IMR-90 (cell line): ENCODE data around the gene LRRC9. TPM values are rescaled to one million over a fixed set of nuclear protein-coding genes. Genes with fewer than 3 reads are reported as not detected.

Source experiments
- ATAC-seq: fragments of 200-7000 bp; cut with Tn5 transposase; 2 replicates; pipeline ENCODE4 v1.9.1; 2020; ENCODE audit warnings: low read depth, mild to moderate bottlenecking, moderate library complexity
- BruUV-seq: library from RNA; stranded (reverse); fragments of 400-500 nt; replicated peaks from 2 replicates; lab custom pipeline; 2021; lab: Mats Ljungman, UMichigan
- CTCF ChIA-PET: fragments of 300-600 bp; formaldehyde crosslinking; extraction: SDS; loops from one replicate; lab custom pipeline; 2021; ENCODE audit warnings: antibody characterized with exemption; lab: Yijun Ruan, JAX
- POLR2A ChIA-PET: fragments of 300-600 bp; sonication (Branson Sonifier 250); formaldehyde crosslinking; loops from one replicate; lab custom pipeline; 2022; ENCODE audit warnings: antibody characterized with exemption; ENCODE audit not compliant: unreplicated experiment; lab: Charles Lee
- DNase-seq: peaks from one replicate; pipeline ENCODE4 v3.0.0; 2013
- H2AFZ ChIP-seq: replicated peaks from 2 replicates; pipeline ENCODE3; 2013; ENCODE audit warnings: low read length, mild to moderate bottlenecking; ENCODE audit not compliant: poor library complexity
- H2AK5ac ChIP-seq: 2 replicates; pipeline ENCODE4 v1.6.1; 2013; ENCODE audit warnings: low read depth, low read length, inconsistent platforms
- H2AK9ac ChIP-seq: replicated peaks from 2 replicates; pipeline ENCODE3; 2013; ENCODE audit warnings: mild to moderate bottlenecking, low read depth, low read length, moderate library complexity; ENCODE audit not compliant: poor library complexity
- H2BK120ac ChIP-seq: 2 replicates; pipeline ENCODE4 v1.6.1; 2013; ENCODE audit warnings: low read depth, low read length, inconsistent platforms
- H2BK15ac ChIP-seq: 3 replicates; pipeline ENCODE4 v1.6.1; 2013; ENCODE audit warnings: low read depth, low read length, inconsistent platforms
- H2BK20ac ChIP-seq: 2 replicates; pipeline ENCODE4 v1.6.1; 2013; ENCODE audit warnings: low read depth, mild to moderate bottlenecking, inconsistent platforms, low read length, moderate library complexity
- H2BK5ac ChIP-seq: 2 replicates; pipeline ENCODE4 v1.6.1; 2013; ENCODE audit warnings: mild to moderate bottlenecking, low read depth, low read length, inconsistent platforms; ENCODE audit not compliant: poor library complexity, severe bottlenecking
- H3K14ac ChIP-seq: replicated peaks from 2 replicates; pipeline ENCODE4 v1.6.1; 2013; ENCODE audit warnings: low read depth, low read length, inconsistent platforms
- H3K18ac ChIP-seq: 2 replicates; pipeline ENCODE4 v1.6.1; 2013; ENCODE audit warnings: low read depth, low read length, control low read depth
- H3K23ac ChIP-seq: 2 replicates; pipeline ENCODE4 v1.6.1; 2013; ENCODE audit warnings: low read depth, low read length, inconsistent platforms
- H3K27ac ChIP-seq: 2 replicates; pipeline ENCODE4 v1.5.1; 2013; ENCODE audit warnings: mild to moderate bottlenecking, control low read depth, low read length; ENCODE audit not compliant: insufficient read depth
- H3K27me3 ChIP-seq: 2 replicates; pipeline ENCODE4 v1.6.1; 2013; ENCODE audit warnings: low read length; ENCODE audit not compliant: control insufficient read depth, insufficient read depth
- H3K36me3 ChIP-seq: 2 replicates; pipeline ENCODE4 v1.6.1; 2013; ENCODE audit warnings: low read length, mixed read lengths; ENCODE audit not compliant: control insufficient read depth, insufficient read depth
- H3K4ac ChIP-seq: 2 replicates; pipeline ENCODE4 v1.6.1; 2013; ENCODE audit warnings: low read depth, low read length, inconsistent platforms
- H3K4me1 ChIP-seq: 2 replicates; pipeline ENCODE4 v1.6.1; 2013; ENCODE audit warnings: low read length, mixed read lengths; ENCODE audit not compliant: control insufficient read depth, insufficient read depth
- H3K4me2 ChIP-seq: 2 replicates; pipeline ENCODE4 v1.6.1; 2013; ENCODE audit warnings: low read depth, mild to moderate bottlenecking, control low read depth, low read length, moderate library complexity
- H3K4me3 ChIP-seq: 2 replicates; pipeline ENCODE4 v1.5.1; 2013; ENCODE audit warnings: low read depth, mild to moderate bottlenecking, control low read depth, low read length, moderate library complexity; ENCODE audit not compliant: insufficient read depth
- H3K56ac ChIP-seq: 2 replicates; pipeline ENCODE4 v1.6.1; 2013; ENCODE audit warnings: low read length, inconsistent platforms; ENCODE audit not compliant: insufficient read depth; ENCODE audit errors: extremely low read depth
- H3K79me1 ChIP-seq, 2 experiments: 2 replicates each; pipeline ENCODE4 v1.6.1; 2013; ENCODE audit warnings: low read length in 2 of 2, inconsistent platforms in 1 of 2, low read depth in 1 of 2
- H3K9ac ChIP-seq: 2 replicates; pipeline ENCODE4 v1.6.1; 2013; ENCODE audit warnings: low read depth, low read length, control low read depth
- H3K9me1 ChIP-seq: 2 replicates; pipeline ENCODE4 v1.6.1; 2013; ENCODE audit warnings: low read length, inconsistent platforms; ENCODE audit not compliant: insufficient read depth
- H3K9me3 ChIP-seq: 2 replicates; pipeline ENCODE4 v1.6.1; 2013; ENCODE audit warnings: low read length; ENCODE audit not compliant: control insufficient read depth, insufficient read depth
- H4K20me1 ChIP-seq: 2 replicates; pipeline ENCODE4 v1.6.1; 2013; ENCODE audit warnings: low read length, inconsistent platforms; ENCODE audit not compliant: insufficient read depth
- H4K5ac ChIP-seq: 2 replicates; pipeline ENCODE4 v1.6.1; 2013; ENCODE audit warnings: mild to moderate bottlenecking, low read depth, low read length, control low read depth
- H4K8ac ChIP-seq, 2 experiments: 2 replicates each; pipeline ENCODE4 v1.6.1; 2013; ENCODE audit warnings: low read depth in 2 of 2, low read length in 2 of 2, control low read depth in 1 of 2, inconsistent platforms in 1 of 2
- H4K91ac ChIP-seq: 2 replicates; pipeline ENCODE4 v1.6.1; 2013; ENCODE audit warnings: low read depth, low read length, inconsistent platforms; ENCODE audit not compliant: insufficient read depth
- FOS ChIP-seq: fragments of 150-350 bp; IDR thresholded peaks from 2 replicates; pipeline ENCODE4 v1.6.1; 2016; ENCODE audit warnings: low read depth, low read length
- MAFK ChIP-seq: IDR thresholded peaks from 2 replicates; pipeline ENCODE4 v1.6.1; 2012; ENCODE audit warnings: low read depth, low read length, improper control_type of control experiment
- MXI1 ChIP-seq: IDR thresholded peaks from 2 replicates; pipeline ENCODE4 v1.6.1; 2012; ENCODE audit warnings: low read depth, mild to moderate bottlenecking, low read length, moderate library complexity, borderline replicate concordance
- NFE2L2 ChIP-seq: fragments of 150-350 bp; IDR thresholded peaks from 2 replicates; pipeline ENCODE4 v1.6.1; 2016; ENCODE audit warnings: low read depth, mild to moderate bottlenecking, low read length
- RCOR1 ChIP-seq: IDR thresholded peaks from 2 replicates; pipeline ENCODE4 v1.6.1; 2012; ENCODE audit warnings: mild to moderate bottlenecking, low read length, improper control_type of control experiment; ENCODE audit not compliant: insufficient replicate concordance
- USF2 ChIP-seq: fragments of 150-350 bp; IDR thresholded peaks from 2 replicates; pipeline ENCODE4 v1.6.1; 2017; ENCODE audit warnings: mild to moderate bottlenecking, antibody characterized with exemption, low read length, low read depth
- WGBS, 2 experiments: methylation state at CpG; one replicate each; pipeline versions ENCODE4 v1.1.5 to v1.1.7; 2013; ENCODE audit warnings: missing lambda C conversion rate in 2 of 2; ENCODE audit not compliant: insufficient read length in 1 of 2; ENCODE audit errors: extremely low coverage in 2 of 2; 5-methylcytosine and 5-hydroxymethylcytosine counted together
- dilution Hi-C: fragments of 300-500 bp; cut with HindIII; formaldehyde crosslinking; loops from one replicate; pipeline ENCODE4 v1.14.3; 2018; ENCODE audit warnings: low sequenced_read_pairs; ENCODE audit not compliant: unreplicated experiment
- in situ Hi-C: fragments of 300-500 bp; cut with MboI; formaldehyde crosslinking; loops from 3 replicates; pipeline ENCODE4 v1.14.3; 2019; ENCODE audit warnings: low sequenced_read_pairs, inconsistent platforms, mixed read lengths
- intact Hi-C: fragments of 100-400 bp; cut with micrococcal nuclease; formaldehyde crosslinking; loops from 2 replicates; pipeline ENCODE4 v1.10.0; 2022
- polyA plus RNA-seq, 3 experiments: library from polyadenylated mRNA; depleted of rRNA; stranded (reverse); fragments of >200 nt; gene quantifications; 2 replicates each; pipeline ENCODE4 v1.2.3, GENCODE V29; 2012; ENCODE audit warnings: low replicate concordance in 1 of 3
- total RNA-seq: library from RNA; depleted of rRNA; stranded (reverse); fragments of >200 nt; gene quantifications from 2 replicates; pipeline ENCODE4 v1.2.3, GENCODE V29; 2012

The LRRC9 gene
- total and polyA plus RNA-seq, 2 of the 4 experiments (the other 2 are of a cell fraction) = not detected

GRCh38 chr14:59969319-59969718 lies 49.4 kb downstream of the LRRC9 start:
- Histone ChIP-seq H3K18ac (no peak overlapping the region), H2BK15ac (no peak overlapping the region), H3K4me2 (no peak overlapping the region), H2AFZ (no peak overlapping the region), H2AK5ac (no peak overlapping the region), H3K9ac (no peak overlapping the region), H3K27me3 (no peaks in the 10 kb centered on the region), H4K5ac (no peak overlapping the region), H3K4me3 (no peak overlapping the region), H3K4me1 (no peaks in the 10 kb centered on the region), H3K9me1 (no peaks in the 10 kb centered on the region), H4K20me1 (no peaks in the 10 kb centered on the region), H4K91ac (no peak overlapping the region), H4K8ac (no peak overlapping the region), H3K27ac (no peak overlapping the region), H3K23ac (no peak overlapping the region), H3K9me3 (no peaks in the 10 kb centered on the region), H2BK20ac (0 out of 2 replicates have a peak overlapping the region, but pooled peaks have one; percentile 15), H3K36me3 (no peaks in the 10 kb centered on the region), H3K56ac (no peak overlapping the region), H3K14ac (no peak overlapping the region; the same call in 1 of the 2 replicates), H3K79me1 (no peaks in the 10 kb centered on the region), H2BK120ac (peak overlapping the region; percentile 30; the same call in 1 of the 2 replicates), H3K4ac (no peak overlapping the region), H2BK5ac (no peak overlapping the region), H2AK9ac (no peak overlapping the region)
- ATAC-seq (peak; percentile 75), DNase-seq (peak; percentile 64)
- BruUV-seq = no TSS peak
- ChIA-PET POLR2A (no interaction called here), CTCF (interaction anchor here (1.1 kb wide), 1 partner anchor 381 kb away, joined by 5 read pairs; no protein-coding TSS in a partner anchor)
- dilution Hi-C loops (no loop called here), intact Hi-C loops (loop anchor here (10.0 kb wide), 2 partner anchors 95 to 125 kb away; partner anchors contain the start of gene PCNX4), in situ Hi-C loops (loop anchor here (5.0 kb wide), 1 partner anchor 213 kb away; no protein-coding TSS in a partner anchor)
- TF ChIP-seq USF2 = no peak
- no peak for TF ChIP-seq MXI1
- no peak for TF ChIP-seq NFE2L2
- peak; percentile 33; the same call in 1 of the 2 replicates for TF ChIP-seq FOS
- no peak for TF ChIP-seq RCOR1
- no peak for TF ChIP-seq MAFK
- WGBS, 2 experiments = no CpG with 5 or more reads among the region's 2 CpGs
